ENCODE measurements around the gene FAAH.

FAAH gene

DNA sequence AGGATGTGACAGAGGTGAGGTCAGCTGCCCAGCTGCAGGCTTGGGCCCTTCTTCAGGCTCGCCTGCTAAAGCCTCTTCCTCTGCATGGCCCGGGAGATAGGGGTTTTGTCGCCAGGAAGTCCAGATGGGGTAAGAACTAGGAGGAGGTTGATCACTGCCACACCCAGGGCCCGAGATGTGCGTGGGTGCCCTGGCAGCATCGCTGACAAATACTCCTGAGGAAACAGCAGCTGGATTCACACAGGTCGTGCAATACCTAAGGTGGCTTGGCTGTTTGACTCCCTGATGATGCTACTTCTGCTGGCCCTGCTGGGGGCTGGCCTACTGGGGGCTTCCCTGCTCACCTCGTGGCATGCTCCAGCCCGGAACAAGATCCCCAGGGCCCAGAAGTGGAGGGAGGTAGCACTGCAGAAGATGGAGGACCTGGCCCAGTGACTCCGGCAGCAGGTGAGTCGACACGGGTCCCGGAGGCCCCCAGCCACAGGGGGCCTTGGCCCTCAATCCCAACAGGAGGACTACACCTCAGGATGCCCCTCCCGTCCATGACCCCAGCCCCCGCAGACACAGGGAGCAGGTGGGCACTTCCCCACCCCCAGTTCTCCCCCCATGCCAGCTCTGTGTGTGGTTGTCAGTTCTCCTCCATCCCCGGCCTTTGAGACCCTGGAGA lies 29.6 kb downstream of the FAAH start:
- no peak for DNase-seq

DNA sequence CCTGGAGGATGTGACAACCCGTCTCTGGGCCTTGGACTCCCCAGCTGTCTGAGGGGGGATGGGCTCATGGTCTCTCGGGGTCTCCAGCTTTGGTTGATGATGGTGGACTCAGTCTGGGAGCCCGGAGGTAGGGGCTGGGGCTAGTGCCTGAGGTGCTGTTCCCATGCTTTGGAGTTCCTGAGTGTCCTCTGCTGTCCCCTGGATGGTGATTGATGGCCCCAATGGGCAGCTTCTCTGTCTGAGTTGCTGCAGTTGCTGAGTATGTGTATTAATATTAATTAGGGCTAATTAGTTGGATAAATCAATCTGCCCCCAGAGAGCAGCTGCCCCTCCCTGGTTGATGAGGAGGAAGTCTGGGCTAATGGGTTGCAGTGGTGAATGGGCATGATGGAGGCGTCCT lies 30.6 kb downstream of the FAAH start:
- DNase-seq = no peak

DNA sequence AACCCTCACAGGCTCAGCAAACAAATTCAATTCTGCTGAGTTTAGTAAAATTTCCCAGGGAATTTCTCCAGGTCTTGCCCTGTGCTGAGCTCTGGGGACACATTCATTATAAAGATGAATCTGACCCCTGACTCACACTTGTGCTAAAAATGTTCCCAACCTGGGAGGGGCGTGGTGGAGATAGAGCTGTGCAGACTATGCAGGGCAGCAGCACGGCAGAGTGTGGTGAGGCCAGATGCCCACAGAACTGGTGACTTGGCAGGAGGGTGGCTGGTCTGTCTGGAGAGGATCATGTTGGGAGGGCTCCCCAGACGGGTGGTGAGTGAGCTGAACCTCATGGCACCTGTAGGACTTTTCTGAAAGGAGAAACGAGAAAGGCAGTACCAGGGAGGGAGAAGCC lies 31.6 kb downstream of the FAAH start:
- no peak for DNase-seq

- no peak for DNase-seq
These were observed 33.4 kb downstream of the FAAH start for GRCh38 chr1:46427541-46427940.

- no peak for DNase-seq
These were observed 35.3 kb downstream of the FAAH start for GRCh38 chr1:46429436-46429835.

GRCh38 chr1:46431695-46432094 lies 37.6 kb downstream of the FAAH start:
- no peak for DNase-seq

- no peak for DNase-seq
These were observed 38.7 kb downstream of the FAAH start for GRCh38 chr1:46432781-46433327.

DNA sequence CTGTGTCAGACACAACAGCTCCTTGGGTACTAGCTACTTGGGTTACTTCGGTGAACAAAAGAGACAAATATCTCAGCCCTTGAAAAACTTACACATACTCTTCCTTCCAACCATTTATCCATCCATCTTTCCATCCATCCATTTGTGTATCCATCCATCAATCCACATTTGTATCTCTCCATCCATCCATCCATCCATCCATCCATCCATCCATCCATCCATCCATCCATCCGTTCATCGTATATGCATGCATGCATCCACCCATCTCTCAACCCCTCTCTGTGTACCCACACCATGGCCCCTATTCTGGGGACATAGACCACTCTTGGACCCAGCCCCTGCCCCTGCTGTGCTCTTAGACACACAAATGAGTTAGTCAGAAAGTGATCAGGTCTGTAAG lies 40.2 kb downstream of the FAAH start:
- no peak for DNase-seq

GRCh38 chr1:46436844-46437243 lies 42.7 kb downstream of the FAAH start:
- no peak for DNase-seq

DNA sequence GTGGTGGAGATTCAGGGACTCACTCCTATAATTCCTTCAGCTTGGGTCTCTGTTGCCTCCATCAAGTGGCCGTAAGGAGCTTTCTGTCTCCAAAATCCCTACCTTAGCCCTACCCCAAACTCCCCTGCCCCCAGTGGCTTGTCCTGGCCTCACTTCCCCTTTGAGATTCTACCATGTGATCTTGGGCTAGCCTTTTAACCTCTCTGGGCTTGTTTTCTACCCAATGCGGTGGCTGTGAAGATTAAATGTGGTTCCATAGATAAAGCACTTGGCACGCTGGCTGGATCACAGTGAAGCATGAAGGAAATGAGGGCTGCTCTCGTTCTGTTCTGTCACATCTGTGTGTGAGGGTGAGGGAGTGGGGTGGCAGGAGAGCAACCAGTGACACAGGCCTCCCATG lies 43.6 kb downstream of the FAAH start:
- no peak for DNase-seq

- DNase-seq = no peak
These were observed 44.2 kb downstream of the FAAH start for GRCh38 chr1:46438346-46438745.

DNA sequence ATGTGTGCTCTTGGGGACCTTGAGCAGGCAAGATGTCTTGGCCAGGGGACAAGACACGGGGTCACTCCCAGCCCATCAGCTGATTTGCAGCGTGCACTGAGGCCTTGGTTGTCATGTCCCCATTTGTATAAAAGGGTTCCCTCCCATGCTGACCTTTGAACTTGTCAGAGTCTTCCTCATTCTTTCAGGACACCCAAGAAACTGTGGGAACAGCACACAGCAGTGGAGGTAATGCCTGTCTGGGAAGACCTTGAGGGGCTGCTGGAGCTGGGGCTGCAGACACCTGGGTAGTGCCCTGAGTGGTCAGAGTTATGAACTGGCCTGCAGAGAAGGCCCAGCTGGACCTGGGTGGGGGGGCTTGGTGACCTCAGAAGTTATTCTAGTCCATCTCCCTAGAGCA lies 46.4 kb downstream of the FAAH start:
- DNase-seq = no peak

GRCh38 chr1:46442317-46443161 lies 48.4 kb downstream of the FAAH start:
- DNase-seq = peak; percentile 35 to 60 (median 50)

DNA sequence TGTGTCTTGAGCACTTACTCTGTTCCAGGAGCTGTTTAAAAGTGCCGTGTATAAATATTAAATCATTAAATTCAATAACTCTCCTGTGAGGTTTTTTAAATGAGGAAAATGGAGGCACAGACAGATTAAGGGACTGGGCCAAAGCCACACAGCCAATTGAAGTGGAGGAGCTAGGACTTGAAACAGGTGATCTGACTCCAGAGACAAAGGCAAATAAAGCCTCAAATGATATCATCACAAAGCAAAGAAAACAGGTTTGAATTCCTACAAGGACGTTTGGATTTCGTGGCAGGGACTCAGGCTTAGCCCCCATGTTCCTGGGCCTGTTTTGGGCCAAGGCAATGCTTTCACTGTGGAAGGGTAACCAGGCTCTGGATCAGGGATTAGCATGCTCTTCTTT lies 50.3 kb downstream of the FAAH start:
- DNase-seq = no peak

GRCh38 chr1:46445773-46446256 lies 51.7 kb downstream of the FAAH start:
- DNase-seq = no peak

DNA sequence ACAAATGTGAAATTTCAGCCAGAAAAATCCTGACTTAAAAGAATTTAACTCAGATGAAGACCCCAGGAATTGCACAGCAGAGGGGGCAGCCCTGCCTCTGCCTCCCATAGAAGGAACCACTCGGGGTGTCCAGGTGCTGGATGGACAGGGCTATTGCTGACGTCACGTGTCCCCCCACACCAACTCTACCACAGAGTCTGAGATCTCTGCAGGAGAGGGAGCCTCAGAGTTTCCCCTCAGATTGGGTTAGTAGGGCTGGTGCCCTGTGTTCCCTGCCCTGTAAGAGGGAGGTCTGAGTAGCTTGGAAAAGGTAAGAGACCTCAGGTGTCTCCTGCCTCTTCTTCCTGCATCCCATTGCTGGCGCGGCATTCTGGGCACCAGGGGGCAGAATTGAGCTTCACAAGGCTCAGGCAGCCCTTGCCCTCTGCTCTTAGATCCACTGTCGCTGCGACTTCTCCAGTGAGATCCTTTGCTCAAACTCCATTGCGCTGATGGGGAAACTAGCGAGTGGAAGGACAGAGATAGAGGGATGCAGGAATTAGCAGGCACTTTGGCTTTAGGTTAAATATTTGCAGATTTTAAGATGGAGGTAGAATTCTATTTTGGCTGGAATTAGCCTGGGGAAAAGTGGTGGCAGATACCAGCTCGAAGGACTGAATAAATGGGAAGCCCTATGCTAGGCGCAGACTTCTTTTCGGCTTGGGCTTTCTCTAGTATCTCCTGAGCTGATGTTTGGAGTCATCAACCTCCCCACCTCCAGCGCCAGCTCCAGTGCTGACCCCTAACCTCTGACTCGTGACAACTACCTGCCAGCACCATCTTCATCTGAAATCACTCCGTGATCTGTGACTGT lies 52.8 kb downstream of the FAAH start:
- DNase-seq = peak; percentile 34 to 75 (median 67)

- no peak for DNase-seq
These were observed 53.5 kb downstream of the FAAH start for GRCh38 chr1:46447499-46448108.

- no peak for DNase-seq
These were observed 54.2 kb downstream of the FAAH start for GRCh38 chr1:46448109-46448911.

DNA sequence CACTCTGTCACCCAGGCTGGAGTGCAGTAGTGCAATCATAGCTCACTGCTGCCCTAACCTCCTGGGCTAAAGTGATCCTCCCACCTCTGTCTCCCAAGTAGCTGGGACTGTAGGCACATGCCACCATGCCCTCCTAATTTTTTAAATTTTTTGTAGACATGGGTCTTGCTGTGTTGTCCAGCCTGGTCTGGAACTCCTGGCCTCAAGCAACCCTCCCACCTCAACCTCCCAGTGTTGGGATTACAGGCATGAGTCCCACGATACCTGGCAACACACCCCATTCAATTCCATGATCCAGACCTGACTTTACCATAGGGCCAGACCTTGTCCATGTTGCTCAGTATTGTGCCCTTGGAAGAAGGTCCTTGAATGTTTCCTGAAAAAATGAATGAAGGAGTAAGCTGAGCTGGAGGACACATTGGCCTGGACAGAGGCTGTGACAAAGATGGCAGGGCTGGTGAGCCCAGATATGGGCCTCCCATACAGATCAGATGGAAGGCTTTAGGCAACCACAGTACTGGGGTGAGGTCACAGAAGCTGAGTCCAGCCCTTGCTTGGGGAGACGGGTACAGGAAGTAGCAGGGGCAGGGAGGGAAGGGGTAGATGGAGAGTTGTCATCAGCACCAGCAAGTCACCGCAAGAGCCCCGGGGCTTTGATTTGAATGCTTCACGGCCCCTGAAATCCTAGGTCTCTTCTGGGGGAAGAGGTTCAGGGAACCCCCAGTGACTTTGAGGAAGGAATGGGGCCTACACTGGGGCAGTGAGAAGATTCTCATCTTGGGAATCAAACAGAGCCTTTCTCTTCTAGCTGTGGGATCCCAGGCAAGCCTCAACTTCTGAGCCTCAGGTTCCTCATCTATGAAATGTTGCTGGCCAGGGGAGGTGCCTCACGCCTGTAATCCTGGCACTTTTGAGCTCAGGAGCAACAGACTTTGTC lies 55.4 kb downstream of the FAAH start:
- DNase-seq = no peak

- no peak for DNase-seq
These were observed 56.0 kb downstream of the FAAH start for GRCh38 chr1:46450160-46450517.

Data from activated naive CD4-positive, alpha-beta T cell (primary cell).